HG03280 (cell line): ENCODE results near the gene SYNE2.

Source experiments
- ATAC-seq: cut with Tn5 transposase; IDR thresholded peaks from one replicate; pipeline ENCODE4 v1.9.1; 2021; ENCODE audit warnings: mild to moderate bottlenecking, moderate library complexity; ENCODE audit not compliant: unreplicated experiment

Gene SYNE2

DNA sequence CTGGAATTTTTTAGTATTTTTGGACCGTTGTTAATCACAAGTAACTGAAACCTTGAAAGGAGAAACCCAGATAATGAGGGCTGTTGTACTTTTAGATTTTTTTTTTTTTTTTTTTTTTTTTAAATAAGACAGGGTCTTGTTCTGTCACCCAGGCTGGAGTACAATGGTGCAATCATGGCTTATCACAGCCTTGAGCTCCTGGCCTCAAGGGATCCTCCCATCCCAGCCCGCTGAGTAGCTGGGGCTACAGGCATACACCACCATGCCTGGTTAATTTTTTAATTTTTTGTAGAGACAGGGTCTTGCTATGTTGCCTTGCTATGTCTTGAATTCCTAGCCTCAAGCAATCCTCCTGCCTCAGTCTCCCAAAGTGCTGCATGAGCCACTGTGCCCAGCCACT, 211.6 kb downstream of the SYNE2 start:
- no peak for ATAC-seq

DNA sequence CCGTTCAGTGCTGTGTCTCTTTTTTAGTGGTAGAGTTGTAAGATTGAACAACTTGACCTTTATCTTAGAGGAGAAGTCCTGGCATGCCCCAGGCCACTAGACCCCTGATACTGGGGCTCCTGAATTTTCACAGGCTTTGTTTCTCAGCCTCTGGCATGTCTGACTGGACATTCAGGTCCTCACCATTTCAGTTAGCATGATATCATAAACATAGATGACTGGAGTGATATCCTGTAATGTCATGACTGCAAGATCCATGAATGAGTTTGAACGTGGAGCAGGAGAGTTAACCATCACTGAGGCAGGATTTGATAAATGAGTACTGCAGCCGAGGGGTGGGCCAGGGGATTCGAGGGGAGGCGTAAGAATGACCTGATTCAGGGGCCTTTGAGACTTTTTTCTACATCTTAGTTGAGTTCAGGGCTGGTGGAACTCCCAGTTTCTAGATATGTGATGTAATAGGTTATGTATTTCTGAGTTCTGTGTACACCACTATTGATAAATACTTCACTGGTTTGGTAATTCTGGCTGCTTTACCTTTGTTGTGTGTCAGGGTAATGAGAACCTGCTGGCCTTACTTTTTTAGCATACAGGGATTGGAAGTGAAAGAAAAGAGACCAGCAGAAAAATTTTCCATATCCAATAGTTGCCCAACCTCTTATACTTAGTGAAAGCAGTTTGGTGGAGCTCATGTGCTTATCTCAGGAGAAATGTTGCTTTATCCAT, 217.0 kb downstream of the SYNE2 start:
- ATAC-seq: no peak

DNA sequence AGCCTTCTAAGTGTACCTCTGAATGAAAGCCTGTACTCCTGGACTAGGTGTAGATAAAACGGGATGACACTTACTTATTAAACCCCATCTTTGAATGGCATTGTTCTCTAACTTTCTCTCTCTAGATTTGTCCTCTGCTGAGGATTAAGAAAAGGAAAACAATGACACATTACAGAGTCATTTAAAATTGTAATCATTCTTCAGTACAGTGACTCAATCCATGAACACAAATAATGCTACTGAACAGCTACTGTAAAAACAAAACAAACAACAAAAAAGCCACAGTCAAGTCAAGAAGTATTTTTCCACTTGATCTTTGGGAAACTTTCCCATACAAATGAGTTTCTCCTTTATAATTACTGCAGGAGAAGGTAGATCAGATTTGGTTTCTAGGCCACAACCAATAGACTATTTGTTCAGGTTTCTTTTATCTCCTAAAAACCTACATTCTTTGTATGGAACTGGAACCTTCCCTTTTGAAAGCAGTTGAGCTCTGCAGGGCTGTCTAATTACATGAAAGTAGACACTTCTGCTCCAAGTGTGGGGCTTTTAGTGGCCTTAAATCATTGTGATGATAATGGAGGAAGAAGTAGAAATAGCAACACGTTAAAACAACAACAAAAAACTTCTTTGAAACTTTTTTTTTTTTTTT, 222.3 kb downstream of the SYNE2 start:
- no peak for ATAC-seq

DNA sequence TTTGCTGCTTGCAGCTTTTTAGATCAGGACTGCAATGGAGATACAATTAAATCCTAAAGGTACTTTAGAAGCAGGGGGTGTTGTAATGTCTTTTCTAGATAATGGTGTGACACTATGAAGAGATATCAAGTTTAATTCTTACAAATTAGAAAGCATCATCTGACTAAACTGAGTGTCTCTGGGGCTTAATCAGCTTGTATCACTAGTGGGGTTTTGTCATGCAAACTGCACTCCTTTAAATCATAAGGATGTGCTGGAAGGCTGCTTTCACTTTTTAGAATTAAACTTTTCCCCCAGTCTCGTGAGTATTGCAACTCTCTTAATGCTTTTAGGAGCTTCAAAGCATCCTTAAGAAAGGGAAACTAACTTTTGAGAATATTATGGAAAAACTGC, 222.8 kb downstream of the SYNE2 start:
- no peak for ATAC-seq

DNA sequence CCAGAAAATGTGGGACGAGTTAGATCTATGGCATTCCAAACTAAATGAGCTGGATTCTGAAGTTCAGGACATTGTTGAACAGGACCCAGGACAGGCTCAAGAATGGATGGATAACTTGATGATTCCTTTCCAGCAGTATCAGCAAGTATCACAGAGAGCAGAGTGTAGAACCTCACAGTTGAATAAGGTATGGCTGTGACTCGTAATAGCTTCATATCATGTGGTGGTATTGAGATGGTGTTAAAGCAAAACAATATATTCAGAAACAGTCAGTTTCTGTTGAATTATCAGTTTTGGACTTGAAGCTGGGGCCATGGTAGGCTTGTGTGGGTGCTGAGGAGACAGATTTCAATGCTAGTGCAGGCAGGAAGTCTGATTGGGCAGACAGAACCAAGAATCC, 227.6 kb downstream of the SYNE2 start:
- no peak for ATAC-seq

DNA sequence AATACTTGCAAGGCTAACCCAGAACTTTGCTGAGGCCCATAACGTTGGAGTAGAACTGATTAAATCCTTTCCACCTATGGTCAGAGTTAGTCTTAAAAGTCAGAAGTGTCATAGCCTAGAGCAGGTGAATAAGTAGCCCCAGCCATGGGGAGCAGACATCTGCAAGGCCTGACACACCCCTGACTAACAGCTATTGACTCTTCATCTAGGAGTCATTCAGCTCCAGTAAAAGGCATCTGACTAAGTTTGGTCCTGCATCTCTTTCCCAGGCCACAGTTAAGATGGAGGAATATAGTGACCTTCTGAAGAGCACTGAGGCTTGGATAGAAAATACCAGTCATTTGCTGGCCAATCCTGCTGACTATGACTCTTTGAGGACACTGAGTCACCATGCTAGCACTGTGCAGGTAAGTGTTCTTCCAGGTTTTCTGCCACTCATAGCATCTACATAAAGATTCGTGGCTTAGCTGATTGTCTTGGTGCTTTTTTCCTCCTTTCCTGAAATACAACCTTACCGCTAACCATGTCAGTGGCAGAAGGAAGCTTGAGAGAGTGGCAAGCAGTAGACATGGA, 228.5 kb downstream of the SYNE2 start:
- no peak for ATAC-seq

DNA sequence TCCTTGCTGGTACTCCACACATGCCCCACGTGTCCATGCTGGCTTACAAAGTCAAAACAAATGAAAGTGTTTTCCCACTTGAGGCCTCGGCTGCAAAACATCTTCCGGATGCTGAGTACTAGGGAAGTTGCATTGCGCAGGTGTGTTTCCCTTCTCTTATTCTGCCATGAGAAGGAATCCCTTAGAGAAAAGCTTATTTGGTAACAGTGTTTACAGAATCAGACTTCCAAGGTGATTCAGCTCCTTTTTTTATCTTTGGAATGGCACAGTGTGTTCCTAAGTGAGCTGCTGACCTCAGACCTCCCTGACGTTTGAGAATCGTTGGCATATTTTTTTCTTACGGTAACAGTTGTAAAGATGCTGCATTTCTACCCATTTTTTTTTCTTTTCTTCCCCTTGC, 230.0 kb downstream of the SYNE2 start:
- ATAC-seq: no peak

DNA sequence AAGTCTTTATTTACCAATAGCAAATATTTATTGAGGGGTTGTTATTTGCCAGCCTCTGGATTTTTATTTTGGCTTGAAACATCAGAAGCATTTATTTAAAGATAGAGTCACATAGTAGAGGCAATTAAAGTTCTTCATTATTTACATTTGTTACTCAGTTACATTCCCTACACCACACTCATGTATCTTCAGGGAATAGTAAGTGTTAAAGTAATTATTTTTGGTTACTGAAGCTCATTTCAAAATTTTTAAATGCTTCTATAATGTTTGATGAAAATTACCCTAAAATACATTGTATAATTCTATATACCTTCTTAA, 235.8 kb downstream of the SYNE2 start:
- no peak for ATAC-seq

DNA sequence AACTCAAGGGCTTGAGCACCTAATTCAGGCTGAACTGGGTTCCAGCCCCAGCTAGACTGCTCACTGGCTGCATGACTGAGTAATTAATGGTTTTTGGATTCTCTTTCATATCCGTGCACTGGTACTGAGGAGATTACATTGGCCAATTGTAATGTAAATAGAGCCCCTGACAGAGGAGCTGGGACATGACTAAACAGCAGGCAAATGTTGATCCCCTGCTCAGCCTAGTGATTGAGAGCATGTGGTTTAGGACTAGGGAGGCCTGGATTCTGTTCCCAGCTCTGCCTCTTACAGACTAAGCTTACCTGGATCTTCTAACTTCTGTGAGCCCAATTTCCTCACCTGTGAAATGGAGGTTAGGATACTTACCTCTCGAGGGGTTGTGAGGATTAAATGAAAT, 237.1 kb downstream of the SYNE2 start:
- no peak for ATAC-seq

DNA sequence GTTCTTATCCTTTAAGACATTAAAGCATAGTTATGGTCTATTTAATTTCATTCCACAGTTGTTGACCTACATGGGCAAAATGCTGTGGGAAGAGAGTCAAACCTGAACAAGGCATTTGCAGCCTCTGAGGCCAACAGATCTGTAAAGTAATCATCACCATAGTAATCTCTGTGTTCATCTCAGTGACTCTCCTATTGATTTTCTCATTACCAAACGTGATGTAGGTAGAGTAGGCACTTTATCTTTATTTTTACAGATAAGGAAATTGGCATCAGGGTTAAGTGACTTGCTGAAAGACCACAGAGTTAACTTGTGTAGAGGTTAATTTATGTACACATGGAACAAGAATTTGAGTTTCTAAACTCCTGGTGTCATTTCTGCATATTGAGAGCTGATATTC, 238.4 kb downstream of the SYNE2 start:
- ATAC-seq: no peak

DNA sequence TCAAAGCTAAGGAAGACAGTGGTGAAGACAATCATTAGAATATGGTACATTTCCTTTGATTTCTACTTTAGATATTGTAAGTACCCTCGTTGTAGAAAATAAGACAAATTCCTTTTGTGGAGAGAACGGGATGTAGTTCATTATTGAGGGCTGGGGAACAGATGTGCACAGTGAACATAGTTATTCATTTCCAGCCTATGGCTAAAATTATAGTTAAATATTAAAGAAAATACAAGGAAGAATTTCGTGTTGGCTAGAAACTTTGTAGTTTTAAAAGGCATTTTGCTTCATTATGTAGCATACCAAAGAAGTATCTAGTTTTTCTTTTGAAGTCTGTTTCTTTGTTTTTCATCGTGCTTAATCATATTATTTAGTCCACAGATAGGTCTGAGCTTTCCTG, 239.5 kb downstream of the SYNE2 start:
- no peak for ATAC-seq

DNA sequence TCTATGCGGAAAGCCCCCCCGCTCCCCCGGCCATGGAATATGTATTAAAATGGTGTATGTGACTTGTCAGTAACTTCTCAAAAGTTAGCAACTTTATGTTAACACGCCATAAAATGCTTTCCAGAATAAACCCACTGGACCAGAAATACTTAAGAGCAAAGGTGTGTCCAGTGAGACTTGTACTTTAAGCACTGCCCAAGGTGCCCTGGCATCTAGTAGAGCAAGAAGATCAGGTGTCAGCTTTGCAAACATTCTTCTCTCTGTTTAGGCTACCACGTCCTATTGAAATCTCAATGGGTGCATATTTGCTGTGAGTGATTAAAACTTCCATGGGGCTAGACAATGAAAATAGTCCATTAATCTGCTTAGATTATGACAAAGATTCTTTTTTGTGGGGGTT, 240.1 kb downstream of the SYNE2 start:
- no peak for ATAC-seq

DNA sequence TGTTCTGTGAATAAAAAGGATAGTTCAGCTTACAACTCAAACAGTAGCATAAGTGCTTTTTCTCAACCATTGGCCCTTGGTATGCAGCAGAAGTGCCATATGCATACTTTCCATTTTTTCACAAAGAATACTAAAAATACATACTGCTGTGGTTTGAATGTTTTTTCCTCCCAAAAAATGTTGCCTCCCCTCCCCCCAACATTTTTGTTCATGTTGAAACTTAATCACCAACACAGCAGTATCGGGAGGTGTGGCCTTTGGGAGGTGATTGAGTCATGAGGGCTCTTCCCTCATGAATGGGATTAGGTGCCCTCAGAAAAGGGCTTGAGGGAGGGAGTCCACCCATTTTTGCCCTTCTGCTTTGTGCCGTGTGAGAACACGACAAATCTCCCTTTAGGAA, 242.8 kb downstream of the SYNE2 start:
- no peak for ATAC-seq

DNA sequence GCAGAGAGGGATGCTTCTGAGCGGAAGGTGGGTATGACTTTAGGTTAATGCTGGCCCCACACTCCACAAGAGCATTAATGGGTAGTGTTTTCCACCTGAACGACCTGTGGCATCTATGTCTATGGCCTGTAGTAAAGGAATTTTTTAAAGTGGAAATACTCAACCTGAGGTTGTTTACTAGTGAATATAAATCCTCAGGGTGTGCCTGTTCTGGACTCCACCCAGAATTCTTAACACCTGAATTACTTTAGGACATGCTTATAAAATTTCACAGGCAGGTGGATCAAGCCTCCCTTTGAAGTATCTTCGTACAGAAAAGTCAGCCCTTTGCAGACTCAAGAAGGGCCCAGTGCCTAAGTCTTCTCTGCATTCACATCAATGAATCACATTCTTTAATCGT, 245.3 kb downstream of the SYNE2 start:
- ATAC-seq: no peak

DNA sequence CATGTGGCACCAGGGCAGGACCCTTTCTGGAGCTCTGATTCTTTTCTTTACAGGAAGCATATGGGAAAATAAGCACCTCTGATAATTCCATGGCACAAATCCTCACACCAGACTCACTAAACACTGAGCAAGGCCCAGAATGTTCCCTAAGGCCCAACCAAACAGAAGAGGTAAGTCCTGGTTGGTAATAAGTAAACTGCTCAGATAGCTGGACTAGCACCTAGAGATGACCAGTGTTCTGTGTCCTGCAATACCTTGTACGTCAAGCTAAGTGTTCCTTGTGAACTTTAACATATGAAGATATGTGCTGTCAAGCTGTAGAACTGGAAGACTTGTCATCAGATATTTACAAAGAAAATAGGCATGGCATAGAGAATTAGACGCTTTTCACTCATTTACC, 254.6 kb downstream of the SYNE2 start:
- ATAC-seq: no peak

DNA sequence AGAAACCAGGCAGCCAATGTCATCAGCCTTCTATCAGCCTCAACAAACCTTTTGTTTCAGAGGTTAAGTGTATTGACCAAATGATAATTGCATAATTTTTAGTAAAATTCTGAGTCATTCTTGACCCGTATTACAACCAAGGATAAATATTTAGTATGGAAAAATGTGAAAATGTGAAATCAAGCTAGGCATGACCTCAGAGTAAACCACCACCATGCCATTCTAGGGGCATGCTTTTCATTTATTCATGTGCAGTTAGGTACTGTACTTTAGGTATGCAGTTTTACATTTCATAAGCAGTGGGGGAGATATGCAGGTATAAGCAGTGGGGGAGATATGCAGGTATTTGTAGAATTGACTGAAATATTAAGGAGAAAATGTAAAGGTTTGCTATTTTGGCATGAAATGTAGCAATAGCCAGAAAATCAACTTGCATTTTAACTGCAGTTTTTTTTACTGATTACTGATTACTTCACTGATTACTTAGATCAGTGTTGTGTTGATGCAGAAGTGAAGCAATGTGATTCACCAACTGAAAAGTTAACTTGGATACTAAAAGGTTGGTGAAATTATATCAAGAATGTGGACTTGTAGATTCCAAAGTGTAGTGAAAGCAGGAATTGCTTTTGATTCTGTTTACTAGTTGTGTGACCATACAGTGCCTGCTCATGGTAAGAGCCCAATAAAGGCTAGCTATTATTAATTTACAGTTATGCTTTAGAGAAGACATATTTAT, 257.2 kb downstream of the SYNE2 start:
- no peak for ATAC-seq

DNA sequence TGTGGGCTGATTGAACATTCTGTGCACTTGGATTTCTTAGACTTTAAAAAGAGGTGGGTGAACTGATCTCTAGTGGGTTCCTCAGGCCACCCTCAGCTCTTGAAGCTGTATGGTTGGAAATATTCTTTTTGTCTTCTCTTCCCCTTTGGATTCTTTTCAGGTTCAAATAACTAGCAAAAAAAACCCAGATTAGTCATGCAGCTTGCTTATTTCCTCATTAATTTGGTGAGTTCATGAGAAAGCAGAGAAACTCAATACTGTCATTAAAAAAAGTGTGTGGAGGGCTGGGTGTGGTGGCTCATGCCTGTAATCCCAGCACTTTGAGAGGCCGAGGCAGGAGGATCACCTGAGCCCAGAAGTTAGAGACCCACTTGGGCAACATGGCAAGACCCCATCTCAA, 258.0 kb downstream of the SYNE2 start:
- no peak for ATAC-seq

DNA sequence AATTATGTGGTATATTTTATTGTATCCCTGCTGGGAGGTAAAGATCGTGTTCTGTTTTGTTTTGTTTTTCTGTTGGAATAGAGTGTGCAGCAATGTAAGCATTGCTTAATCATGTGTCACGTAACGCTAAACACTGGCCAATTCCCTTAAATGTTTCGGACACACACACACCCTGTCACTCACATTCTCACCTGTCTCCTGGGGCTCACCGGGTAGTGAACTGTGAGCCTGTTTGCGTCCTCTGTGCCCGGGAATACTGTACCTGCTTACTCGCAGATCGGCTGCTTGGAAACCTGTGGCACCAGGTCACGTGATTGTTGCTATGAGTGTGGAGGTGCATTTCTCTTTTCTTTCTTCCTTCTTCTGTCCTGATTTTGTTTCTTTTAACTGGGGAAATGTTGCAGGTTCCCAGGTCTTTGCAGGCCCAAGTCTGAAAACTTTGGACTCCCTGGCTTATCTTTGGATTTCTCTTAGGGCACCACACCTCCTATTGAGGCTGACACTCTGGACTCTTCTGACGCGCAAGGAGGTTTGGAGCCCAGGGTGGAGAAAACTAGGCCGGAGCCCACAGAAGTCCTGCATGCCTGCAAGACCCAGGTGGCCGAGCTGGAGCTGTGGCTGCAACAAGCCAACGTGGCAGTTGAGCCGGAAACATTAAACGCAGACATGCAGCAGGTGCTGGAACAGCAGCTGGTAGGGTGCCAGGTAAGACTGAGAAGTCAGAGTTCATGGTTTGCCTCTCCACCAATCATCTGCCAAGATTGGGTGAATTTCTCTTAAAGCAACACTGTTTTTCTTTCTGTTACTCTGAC, 260.3 kb downstream of the SYNE2 start:
- no peak for ATAC-seq

DNA sequence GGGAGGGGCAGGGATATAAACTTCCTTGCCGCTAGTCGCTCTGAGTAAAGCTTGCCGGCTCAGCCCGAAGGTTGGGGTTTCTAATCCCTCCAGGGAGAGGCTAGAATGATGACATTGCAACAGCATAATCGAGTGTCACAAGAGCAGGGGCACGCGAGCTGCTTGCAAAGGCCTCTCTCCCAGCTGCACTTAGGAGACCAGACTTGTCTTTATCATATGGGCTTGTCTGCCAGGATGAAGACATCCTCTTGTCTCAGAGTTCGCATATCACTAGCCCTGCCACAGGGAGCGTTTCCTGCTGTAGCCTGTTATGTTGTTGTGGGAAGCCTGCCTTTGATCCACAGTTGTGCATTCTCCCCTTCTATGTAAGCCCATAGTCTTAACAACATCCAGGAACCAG, 261.4 kb downstream of the SYNE2 start:
- ATAC-seq: no peak

DNA sequence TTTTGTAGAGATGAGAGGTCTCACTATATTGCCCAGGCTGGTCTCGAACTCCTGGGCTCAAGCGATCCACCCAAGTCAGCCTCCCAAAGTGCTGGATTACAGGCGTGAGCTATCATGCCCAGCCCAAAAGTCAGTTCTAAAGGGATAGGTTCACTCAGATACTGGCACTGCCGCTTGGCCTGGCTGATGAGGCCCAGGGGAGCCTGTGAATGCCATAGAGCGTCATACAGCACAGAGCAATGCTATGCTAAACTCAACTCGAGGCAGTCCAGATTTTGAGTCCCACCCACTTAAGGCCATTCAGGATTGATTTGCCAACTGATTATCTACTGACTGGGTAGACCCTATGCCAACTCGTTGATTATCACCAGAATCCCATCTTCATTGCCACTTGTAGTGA, 262.0 kb downstream of the SYNE2 start:
- ATAC-seq: no peak

DNA sequence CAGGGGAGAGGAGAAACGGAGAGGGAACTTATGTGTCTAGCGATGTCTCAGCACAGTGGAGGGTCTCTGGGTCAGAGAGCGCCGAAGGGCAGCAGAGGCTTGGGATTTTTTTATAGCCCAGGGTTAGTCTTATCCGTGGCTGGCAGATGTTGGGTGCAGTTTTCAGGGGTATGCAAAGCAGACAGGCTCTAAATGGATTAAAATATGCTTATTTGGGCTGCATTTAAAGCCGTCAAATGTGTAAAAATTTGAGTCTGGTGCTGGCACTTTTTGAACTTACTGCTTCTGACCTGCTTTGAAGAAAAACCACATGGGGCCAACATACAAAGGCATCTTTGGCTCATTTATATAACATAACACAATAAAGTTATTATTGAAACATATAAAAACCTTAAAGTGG, 262.6 kb downstream of the SYNE2 start:
- no peak for ATAC-seq
